Measurements from ENCODE around the gene ERVV-1. TPM values are rescaled to one million over a fixed set of nuclear protein-coding genes. Genes with fewer than 3 reads are reported as not detected.
"Not testable (repeated sequence)": the region's sequence is repeated elsewhere in the genome, so short reads cannot be mapped to it uniquely, and the experiment has no call there.

Gene ERVV-1
- polyA plus RNA-seq, 1 of the 3 experiments (the other 2 are of a cell fraction): not detected

DNA sequence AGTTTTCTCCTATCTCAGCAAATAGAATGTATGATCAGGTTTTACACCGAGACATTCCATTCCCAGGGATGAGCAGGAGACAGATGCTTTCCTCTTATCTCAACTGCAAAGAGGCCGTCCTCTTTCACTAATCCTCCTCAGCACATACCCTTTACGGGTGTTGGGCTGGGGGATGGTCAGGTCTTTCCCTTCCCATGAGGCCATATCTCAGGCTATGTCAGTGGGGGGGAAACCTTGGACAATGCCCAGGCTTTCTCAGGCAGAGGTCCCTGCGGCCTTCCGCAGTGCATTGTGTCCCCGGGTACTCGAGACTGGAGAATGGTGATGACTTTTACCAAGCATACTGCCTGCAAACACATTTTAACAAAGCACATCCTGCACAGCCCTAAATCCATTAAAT lies 14.6 kb downstream of the ERVV-1 start:
- 49% methylated on average over 7 of the region's 7 CpGs for WGBS (ENCODE audit: low lambda C conversion rate)
- H3K4me2 ChIP-seq; CTCF ChIA-PET; H4K20me1 ChIP-seq (ENCODE audit: insufficient read depth); H3K79me2 ChIP-seq (ENCODE audit: insufficient read depth); H3K27me3 ChIP-seq (ENCODE audit: insufficient read depth); H3K9me2 ChIP-seq; POLR2A ChIA-PET; DNase-seq; H2AFZ ChIP-seq (ENCODE audit: low read depth); H3K4me1 ChIP-seq (ENCODE audit: control insufficient read depth in 1 of 2, insufficient read depth in 2 of 2, low read depth in 1 of 2, low read length in 1 of 2); H3F3A ChIP-seq (replicated peaks; ENCODE audit: insufficient read depth); H3K9me3 ChIP-seq; H3K4me3 ChIP-seq (ENCODE audit: low read depth in 2 of 2, low read length in 1 of 2); H3K9ac ChIP-seq; H3K27ac ChIP-seq (ENCODE audit: low read depth in 2 of 2, low read length in 1 of 2); H3K36me3 ChIP-seq (replicated peaks in 1 of 2; ENCODE audit: control insufficient read depth in 1 of 2, insufficient read depth in 2 of 2, low read length in 1 of 2): not testable (repeated sequence)

DNA sequence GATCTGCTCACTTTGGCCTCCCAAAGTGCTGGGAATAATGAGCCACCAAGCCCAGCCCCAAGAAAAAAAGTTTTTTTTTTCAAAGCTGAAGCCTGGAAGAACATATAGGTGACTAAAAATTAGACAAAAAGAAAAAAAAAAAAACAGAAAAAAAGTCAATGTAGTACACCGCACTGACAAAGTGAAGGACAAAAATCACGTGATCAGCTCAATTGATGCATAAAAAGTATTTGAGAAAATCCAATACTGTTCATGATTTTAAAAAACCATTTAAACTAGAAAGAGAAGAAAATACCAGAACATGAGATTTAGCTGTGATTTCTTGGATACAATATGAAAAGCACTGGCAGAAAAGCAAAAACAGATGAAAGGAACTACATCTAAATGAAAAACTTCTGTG lies 20.3 kb downstream of the ERVV-1 start:
- no peak for DNase-seq
- no peak overlapping the region for H2AFZ ChIP-seq (ENCODE audit: low read depth)
- no peak for TF ChIP-seq MXI1 (IDR thresholded peaks at IDR 0.05; ENCODE audit: low read depth, low read length)
- no peak for TF ChIP-seq SIN3A (IDR thresholded peaks at IDR 0.05; ENCODE audit: borderline replicate concordance, low read depth, low read length)
- no peak for TF ChIP-seq FOXJ3 (CRISPR knock-in tag; IDR thresholded peaks at IDR 0.05)
- TF ChIP-seq, protein P1, sequence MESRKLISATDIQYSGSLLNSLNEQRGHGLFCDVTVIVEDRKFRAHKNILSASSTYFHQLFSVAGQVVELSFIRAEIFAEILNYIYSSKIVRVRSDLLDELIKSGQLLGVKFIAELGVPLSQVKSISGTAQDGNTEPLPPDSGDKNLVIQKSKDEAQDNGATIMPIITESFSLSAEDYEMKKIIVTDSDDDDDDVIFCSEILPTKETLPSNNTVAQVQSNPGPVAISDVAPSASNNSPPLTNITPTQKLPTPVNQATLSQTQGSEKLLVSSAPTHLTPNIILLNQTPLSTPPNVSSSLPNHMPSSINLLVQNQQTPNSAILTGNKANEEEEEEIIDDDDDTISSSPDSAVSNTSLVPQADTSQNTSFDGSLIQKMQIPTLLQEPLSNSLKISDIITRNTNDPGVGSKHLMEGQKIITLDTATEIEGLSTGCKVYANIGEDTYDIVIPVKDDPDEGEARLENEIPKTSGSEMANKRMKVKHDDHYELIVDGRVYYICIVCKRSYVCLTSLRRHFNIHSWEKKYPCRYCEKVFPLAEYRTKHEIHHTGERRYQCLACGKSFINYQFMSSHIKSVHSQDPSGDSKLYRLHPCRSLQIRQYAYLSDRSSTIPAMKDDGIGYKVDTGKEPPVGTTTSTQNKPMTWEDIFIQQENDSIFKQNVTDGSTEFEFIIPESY (IDR thresholded peaks at IDR 0.05; ENCODE audit: borderline replicate concordance, low read depth): no peak
- TF ChIP-seq, protein P2, sequence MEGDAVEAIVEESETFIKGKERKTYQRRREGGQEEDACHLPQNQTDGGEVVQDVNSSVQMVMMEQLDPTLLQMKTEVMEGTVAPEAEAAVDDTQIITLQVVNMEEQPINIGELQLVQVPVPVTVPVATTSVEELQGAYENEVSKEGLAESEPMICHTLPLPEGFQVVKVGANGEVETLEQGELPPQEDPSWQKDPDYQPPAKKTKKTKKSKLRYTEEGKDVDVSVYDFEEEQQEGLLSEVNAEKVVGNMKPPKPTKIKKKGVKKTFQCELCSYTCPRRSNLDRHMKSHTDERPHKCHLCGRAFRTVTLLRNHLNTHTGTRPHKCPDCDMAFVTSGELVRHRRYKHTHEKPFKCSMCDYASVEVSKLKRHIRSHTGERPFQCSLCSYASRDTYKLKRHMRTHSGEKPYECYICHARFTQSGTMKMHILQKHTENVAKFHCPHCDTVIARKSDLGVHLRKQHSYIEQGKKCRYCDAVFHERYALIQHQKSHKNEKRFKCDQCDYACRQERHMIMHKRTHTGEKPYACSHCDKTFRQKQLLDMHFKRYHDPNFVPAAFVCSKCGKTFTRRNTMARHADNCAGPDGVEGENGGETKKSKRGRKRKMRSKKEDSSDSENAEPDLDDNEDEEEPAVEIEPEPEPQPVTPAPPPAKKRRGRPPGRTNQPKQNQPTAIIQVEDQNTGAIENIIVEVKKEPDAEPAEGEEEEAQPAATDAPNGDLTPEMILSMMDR (IDR thresholded peaks at IDR 0.05): no peak
- no peak for TF ChIP-seq RAD21 (IDR thresholded peaks at IDR 0.05; ENCODE audit: low read length)
- no peak for TF ChIP-seq SMC3 (IDR thresholded peaks at IDR 0.05; ENCODE audit: low read depth, low read length)
- TF ChIP-seq, protein P3, sequence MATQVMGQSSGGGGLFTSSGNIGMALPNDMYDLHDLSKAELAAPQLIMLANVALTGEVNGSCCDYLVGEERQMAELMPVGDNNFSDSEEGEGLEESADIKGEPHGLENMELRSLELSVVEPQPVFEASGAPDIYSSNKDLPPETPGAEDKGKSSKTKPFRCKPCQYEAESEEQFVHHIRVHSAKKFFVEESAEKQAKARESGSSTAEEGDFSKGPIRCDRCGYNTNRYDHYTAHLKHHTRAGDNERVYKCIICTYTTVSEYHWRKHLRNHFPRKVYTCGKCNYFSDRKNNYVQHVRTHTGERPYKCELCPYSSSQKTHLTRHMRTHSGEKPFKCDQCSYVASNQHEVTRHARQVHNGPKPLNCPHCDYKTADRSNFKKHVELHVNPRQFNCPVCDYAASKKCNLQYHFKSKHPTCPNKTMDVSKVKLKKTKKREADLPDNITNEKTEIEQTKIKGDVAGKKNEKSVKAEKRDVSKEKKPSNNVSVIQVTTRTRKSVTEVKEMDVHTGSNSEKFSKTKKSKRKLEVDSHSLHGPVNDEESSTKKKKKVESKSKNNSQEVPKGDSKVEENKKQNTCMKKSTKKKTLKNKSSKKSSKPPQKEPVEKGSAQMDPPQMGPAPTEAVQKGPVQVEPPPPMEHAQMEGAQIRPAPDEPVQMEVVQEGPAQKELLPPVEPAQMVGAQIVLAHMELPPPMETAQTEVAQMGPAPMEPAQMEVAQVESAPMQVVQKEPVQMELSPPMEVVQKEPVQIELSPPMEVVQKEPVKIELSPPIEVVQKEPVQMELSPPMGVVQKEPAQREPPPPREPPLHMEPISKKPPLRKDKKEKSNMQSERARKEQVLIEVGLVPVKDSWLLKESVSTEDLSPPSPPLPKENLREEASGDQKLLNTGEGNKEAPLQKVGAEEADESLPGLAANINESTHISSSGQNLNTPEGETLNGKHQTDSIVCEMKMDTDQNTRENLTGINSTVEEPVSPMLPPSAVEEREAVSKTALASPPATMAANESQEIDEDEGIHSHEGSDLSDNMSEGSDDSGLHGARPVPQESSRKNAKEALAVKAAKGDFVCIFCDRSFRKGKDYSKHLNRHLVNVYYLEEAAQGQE (IDR thresholded peaks at IDR 0.05; ENCODE audit: low read depth, low read length): no peak
- TF ChIP-seq, protein P4, sequence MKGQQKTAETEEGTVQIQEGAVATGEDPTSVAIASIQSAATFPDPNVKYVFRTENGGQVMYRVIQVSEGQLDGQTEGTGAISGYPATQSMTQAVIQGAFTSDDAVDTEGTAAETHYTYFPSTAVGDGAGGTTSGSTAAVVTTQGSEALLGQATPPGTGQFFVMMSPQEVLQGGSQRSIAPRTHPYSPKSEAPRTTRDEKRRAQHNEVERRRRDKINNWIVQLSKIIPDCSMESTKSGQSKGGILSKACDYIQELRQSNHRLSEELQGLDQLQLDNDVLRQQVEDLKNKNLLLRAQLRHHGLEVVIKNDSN (IDR thresholded peaks at IDR 0.05; ENCODE audit: borderline replicate concordance, low read depth): no peak
- TF ChIP-seq RCOR1 (IDR thresholded peaks at IDR 0.05; ENCODE audit: low read length): no peak
- TF ChIP-seq TCF12 (IDR thresholded peaks at IDR 0.05): no peak
- TF ChIP-seq GABPA (IDR thresholded peaks at IDR 0.05; ENCODE audit: low read depth): no peak
- no peak overlapping the region for H3K4me3 ChIP-seq (ENCODE audit: low read depth in 2 of 2, low read length in 1 of 2)
- H3K27me3 ChIP-seq (ENCODE audit: insufficient read depth): no peaks in the 10 kb centered on the region
- H4K20me1 ChIP-seq (ENCODE audit: insufficient read depth): no peaks in the 10 kb centered on the region
- ChIA-PET POLR2A (no interaction called here), CTCF (no interaction called here)
- H3K4me1 ChIP-seq (ENCODE audit: control insufficient read depth in 1 of 2, insufficient read depth in 2 of 2, low read depth in 1 of 2, low read length in 1 of 2): no peaks in the 10 kb centered on the region; a peak in 1 of 4 replicates
- no peaks in the 10 kb centered on the region for H3F3A ChIP-seq (replicated peaks; ENCODE audit: insufficient read depth)
- no peak overlapping the region for H3K27ac ChIP-seq (ENCODE audit: low read depth in 2 of 2, low read length in 1 of 2)
- no peaks in the 10 kb centered on the region for H3K79me2 ChIP-seq (ENCODE audit: insufficient read depth)
- H3K9me2 ChIP-seq: no peaks in the 10 kb centered on the region
- H3K4me2 ChIP-seq: no peak overlapping the region
- H3K36me3 ChIP-seq (replicated peaks in 1 of 2; ENCODE audit: control insufficient read depth in 1 of 2, insufficient read depth in 2 of 2, low read length in 1 of 2): no peaks in the 10 kb centered on the region
- no peak overlapping the region for H3K9ac ChIP-seq
- 44% methylated on average over 2 of the region's 2 CpGs for WGBS (ENCODE audit: low lambda C conversion rate)
- H3K9me3 ChIP-seq: no peaks in the 10 kb centered on the region

Data from SK-N-SH (cell line).